Activated effector memory CD4-positive, alpha-beta T cell treated with anti-CD3 and anti-CD28 coated beads, Interleukin-2, amount 50 U/mL, for 16 hours (primary cell): ENCODE data around the gene CNEP1R1.

Source experiments
- DNase-seq: peaks from one replicate; pipeline ENCODE4 v3.0.0-alpha.2; 2020

The CNEP1R1 gene

DNA sequence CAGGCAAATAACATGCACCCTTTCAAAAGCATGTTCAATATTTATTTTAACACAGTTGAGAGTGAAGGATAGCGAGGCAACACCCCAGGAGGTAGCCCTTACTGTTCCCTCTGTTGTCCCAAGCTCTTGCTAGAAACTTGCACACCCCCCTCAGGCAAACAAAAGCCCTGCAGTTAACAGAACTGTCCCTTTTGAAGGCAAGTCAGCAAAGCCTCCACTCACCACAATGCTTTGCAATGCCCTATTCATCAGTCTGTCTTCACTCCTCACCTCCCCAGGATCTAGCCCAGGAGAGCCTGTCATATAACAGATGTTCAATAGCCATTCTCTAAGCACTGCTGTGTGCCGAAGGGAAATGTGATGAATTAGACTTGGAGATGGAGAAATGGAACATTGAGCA is 3.5 kb upstream of the CNEP1R1 start:
- DNase-seq, result no peak

DNA sequence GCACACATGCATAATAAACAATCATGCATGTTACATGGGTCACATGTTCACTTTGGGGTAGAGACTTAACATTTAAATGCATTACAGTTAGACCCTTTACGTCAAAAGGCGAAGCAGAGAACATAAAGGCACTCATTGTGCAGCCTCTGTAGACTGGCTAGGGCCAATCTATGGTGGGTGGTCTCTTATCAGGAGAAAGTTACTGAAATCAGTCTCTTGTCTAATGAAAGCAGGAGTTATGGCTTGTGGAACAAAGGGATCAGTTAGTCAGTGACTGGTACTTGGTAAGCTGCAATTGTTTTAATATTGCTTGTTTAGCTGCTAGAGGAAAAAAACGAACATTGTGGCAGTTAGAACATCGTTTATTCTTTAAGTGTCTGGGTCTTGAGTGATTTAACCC is 1.4 kb upstream of the CNEP1R1 start:
- no peak for DNase-seq

- no peak for DNase-seq
These were observed 818 bp upstream of the CNEP1R1 start for GRCh38 chr16:50024207-50024606.

DNA sequence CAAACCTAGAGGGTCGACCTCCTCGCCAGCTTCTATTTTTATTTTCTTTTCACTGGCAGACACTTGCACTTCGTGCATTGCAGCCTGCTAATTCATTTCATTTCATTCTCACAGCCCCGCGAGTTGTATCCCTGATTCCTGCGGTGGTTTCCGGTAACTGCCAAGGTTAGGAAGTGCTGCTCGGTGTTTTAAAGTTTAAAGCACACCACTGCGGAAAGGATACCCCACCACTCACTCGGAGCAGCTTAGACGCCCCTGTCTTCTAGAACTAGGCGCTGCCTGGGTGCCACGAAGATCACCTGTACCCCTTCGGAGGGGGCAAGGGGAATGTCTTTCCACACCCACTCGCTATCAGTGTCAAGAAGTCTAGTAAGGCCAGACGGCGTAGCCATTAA is 509 bp downstream of the CNEP1R1 start:
- DNase-seq, result peak; percentile 74

DNA sequence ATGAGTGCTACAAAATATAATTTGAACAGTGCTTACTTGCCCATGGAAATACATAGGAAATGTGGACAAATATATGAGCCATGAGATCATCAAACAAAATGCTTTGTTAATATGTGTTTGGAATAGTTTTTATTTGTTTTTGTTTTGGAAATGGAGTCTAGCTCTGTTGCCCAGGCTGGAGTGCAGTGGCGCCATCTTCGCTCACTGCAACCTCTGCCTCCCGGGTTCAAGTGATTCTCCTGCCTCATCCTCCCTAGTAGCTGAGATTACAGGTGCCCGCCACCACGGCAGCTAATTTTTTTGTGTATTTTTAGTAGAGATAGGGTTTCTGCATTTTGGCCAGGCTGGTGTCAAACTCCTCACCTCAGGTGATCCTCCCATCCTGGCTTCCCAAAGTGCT is 2.8 kb downstream of the CNEP1R1 start:
- DNase-seq, result no peak

DNA sequence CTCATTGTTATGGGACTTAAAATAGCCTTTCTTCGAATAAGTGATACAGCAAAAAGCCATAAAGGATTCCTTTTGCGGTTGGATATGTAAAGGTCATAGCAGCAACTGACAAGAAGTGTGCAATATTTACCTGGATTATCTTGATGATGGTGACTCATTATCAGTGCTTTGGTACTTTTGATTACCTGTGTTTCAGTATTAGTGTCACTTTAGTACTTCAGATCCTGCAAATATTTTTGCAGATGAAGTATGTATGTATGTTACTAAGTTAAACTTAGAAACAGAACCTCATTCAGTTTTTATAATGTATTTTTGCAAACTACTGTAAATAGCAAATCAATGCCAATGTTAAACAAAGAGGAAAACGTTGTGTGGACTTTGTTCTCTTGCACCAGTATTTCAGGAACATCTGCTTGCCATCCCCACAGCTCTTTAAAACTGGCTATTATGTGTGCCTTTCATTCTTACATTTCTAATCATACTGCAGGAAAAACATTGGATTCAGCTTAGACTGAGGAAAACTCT is 10.5 kb downstream of the CNEP1R1 start:
- no peak for DNase-seq

GRCh38 chr16:50036426-50036825 is 11.4 kb downstream of the CNEP1R1 start:
- no peak for DNase-seq

DNA sequence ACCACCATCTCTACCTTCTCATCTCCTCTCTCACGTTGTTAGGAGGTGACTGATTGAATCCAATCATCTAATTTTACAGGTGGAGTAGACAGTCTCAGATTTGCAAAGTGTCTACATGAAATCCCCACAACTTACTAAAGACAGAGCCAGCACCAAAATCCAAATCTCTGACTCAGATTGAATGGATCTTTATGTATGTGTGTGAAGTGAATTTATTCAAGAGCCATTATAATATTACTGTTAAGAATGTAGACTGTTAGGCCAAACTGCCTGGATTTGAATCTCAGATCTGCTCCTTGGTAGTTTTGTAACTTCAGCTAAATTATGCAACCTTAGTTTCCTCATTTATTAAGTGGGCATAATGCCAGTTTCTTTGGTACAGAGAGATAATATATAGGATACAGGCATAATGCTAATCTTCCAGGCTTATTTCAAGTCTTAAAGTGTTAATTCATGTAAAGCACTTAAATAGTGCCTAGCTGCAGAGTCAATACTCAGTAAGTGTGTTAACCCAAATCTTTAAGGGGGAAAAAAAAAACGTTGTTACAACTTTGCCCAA is 12.7 kb downstream of the CNEP1R1 start:
- DNase-seq, result no peak

DNA sequence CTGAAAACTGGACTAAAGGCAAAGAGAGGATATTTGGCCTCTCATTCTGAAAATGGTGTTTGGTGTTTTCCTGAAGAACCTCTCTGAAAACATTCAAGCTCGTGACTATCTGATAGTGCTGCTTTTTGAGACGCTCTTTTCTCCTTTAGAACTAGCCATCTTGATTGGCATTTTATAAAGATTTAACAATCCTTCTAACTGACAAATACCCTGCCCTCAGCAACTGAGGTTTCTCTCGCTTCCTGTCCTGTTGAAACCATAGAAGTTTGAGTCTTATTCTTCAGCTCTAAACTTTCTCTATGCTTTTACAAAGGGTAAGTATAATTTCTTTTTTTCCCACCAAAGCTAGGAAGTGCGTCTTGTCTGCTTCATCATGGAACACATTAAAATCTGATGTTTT is 13.3 kb downstream of the CNEP1R1 start:
- DNase-seq, result no peak

DNA sequence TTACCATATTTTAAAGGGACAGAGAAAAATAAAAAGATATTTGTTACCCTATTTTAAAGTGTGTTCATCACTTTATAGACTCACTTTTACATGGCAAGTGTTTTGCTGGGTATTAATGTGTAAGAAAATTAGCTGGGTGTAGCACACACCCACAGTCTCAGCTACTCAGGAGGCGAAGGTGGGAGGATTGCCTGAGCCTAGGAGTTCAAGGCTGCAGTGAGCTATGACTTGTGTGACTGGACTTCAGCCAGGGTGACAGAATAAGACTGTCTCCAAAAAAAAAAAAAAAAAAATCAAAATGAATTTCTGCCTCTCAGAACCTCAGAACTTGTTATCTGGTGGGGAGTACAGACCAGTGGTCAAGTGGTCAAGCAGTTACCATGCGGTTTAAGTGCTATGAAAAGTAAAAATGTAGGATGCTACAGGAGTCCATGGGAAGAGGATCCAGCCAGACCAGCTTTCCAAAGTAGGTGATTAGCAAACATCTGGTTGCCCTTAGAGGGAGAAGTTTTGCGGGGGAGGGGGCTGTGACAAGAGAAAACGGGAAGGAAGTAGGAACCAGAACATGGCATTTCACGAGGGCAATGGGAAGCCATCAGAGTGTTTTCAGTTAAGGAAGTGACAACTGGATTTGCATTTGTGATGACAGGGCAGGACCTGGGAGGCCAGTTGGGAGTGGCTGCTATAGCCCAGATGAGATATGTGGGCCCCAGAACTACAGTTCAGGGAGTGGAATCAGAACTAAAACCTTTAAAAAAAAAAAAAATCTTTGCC is 13.9 kb downstream of the CNEP1R1 start:
- DNase-seq, result no peak

DNA sequence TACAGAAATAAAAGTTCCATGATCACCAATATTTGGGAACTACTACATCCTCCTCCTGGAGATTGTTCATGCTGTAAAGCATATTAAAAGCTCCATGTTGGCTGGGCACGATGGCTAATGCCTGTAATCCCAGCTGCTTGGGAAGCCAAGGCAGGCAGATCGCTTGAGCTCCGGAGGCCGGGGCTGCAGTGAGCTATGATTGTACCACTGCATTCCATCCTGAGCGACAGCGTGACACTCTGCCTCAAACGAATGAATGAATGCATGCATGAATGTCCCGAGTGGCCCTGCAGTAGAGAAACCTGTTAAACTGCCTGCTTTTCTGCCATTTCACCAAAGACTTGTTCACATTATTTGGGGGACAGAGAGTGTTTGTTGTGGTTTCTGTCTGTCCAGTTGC is 15.0 kb downstream of the CNEP1R1 start:
- no peak for DNase-seq

DNA sequence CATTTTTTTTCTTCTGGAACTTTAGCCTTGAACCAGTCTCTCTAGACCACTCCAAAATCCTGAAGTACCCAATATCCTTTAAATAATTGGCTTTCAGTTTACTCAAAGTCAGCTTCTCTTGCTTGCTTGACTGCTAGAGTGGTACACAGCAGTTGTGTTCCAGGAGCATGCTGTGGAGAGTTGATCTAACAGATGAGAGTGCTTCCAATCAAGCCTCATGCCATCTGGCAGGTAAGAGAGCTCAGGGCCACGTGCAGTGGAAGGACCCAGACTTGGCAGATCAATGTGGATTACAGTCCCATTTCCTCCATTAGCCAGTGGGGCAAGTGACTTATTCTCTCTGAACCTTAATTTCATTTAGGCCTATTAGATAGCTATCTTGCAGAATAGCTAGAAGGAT is 15.7 kb downstream of the CNEP1R1 start:
- DNase-seq, result no peak

GRCh38 chr16:50043358-50043757 is 18.3 kb downstream of the CNEP1R1 start:
- no peak for DNase-seq

GRCh38 chr16:50045412-50045811 is 20.4 kb downstream of the CNEP1R1 start:
- DNase-seq, result no peak

DNA sequence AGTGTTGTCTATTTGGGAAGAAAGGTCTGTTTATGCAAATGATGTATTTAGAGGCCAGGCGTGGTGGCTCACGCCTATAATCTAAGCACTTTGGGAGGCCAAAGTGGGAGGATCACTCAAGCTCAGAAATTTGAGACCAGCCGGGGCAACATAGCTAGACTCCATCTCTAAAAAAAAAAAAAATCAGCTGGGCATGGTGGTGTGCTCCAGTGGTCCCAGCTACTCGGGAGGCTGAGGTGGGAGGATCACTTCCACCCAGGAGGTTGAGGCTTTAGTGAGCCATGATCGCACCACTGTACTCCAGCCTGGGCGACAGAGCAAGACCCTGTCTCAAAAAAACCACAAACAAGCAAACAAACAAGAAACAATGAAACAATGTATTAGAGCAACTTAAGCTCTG is 21.8 kb downstream of the CNEP1R1 start:
- DNase-seq, result no peak

DNA sequence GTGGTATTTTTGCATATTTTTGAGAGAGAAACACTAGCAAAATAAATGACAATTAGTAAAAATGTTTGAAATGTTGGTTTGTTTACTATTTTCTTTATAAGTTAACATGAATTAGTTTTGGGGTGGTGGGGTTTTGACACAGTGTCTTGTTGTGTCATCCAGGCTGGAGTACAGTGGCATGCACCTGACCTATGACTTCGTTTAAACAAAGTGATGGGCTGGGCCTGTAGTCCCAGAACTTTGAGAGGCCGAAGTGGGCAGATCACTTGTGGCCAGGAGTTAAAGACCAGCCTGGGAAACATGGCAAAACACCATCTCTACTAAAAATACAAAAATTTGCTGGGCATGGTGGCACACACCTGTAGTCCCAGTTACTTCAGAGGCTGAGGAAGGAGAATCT is 22.8 kb downstream of the CNEP1R1 start:
- no peak for DNase-seq

DNA sequence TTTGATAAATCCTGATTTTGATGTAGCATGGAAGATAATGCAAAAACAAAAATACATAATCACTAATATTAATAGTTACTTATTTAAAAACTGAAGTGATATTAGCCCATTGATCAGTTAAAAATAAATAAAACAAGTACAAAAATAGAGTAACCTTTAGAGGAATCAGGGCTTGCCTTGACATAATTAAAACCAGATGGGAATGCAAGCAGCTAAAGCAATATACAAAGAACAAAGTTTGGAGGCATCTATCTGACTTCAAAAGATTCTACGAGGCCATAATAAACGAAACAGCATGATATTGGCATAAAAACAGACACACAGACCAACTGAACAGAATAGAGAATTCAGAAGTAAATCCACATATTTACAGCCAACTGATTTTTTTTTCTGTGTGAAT is 25.8 kb downstream of the CNEP1R1 start:
- DNase-seq, result no peak

GRCh38 chr16:50056226-50056625 is 31.2 kb downstream of the CNEP1R1 start:
- DNase-seq, result no peak

GRCh38 chr16:50058091-50058771 is 33.2 kb downstream of the CNEP1R1 start:
- no peak for DNase-seq

DNA sequence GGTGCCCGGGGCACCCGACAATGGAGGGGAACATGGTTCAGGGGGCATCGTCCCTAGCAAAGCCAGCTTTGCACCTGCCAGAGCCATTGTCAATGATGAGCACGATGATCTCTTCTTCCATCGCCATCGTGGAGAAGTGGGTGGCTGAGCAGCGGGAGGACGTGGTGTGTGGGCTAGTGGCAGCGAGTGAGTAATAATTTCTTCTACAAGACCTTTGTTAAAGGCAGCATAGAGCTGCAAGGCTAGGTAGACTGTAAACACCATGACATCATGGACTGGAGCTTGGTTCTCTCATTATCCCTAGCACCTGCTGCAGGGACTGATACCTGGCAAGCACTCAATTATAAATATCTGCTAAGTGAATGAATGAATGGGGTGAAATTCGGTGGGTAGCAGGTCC is 34.1 kb downstream of the CNEP1R1 start:
- DNase-seq, result no peak

DNA sequence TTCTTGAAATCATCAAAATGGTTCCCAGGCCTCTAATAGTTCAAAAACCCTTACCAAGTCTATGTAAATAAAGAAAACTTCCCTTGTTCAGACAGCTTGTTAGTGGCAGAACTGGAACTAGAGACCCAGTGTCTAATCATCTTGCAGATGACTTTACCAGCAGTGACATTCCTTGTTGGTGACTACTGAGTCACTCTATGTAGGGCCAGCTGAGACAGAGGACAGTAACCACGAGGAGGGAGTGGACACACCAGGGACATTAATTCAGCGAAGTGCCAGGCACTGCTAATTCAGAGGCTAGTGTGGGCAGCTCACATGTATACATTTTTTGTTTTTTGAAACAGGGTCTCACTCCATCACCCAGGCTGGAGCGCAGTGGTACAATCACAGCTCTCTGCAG is 34.6 kb downstream of the CNEP1R1 start:
- no peak for DNase-seq

DNA sequence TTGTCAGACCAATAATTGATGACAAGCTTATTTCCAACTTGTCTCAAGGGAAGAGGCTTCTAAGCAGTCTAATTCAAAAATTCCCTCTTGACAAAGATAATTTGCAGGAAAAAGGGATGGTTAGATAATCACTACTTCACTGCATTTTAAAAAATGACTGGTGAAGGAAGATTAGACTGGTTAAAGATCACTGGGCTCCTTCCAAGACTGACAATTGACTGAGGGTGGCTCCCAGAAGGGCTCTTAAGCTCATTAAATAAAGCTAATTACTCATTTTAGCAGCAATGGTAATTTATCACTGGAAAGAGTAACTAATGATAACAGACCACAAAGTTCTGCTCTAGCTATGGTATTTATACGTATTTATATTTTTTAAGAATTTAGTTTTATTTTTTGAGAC is 36.3 kb downstream of the CNEP1R1 start:
- no peak for DNase-seq

DNA sequence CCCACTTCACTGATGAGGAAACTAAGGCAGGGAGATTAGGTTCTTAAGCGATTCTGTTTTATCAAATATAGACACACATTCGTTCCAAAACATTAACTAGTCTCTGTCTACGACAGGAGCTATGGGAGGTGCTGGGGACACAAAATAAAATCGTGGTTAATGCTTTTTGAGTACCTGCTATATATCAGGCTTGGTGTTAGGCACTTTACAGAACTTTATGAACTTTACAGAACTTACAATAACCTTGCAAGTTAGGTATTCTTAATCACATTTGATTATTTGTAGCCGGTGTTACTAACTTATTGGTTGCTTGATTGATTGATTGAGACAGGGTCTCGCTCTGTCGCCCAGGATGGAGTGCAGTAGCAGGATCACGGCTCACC is 40.2 kb downstream of the CNEP1R1 start:
- DNase-seq, result no peak
